Sigmoid colon (tissue), 4 donors: ENCODE data around the gene BANF1.

Experiments used
- POLR2A ChIP-seq, 2 donors: fragments of 450-650 bp; IDR thresholded peaks; one replicate each; pipeline ENCODE4 v1.6.1; 2016; ENCODE audit warnings: antibody characterized with exemption in 2 of 2, mild to moderate bottlenecking in 2 of 2, moderate library complexity in 2 of 2
- POLR2AphosphoS5 ChIP-seq, 4 donors: sonication (generic); formaldehyde crosslinking; IDR thresholded peaks; one replicate each; pipeline ENCODE4 v1.6.1; 2017; ENCODE audit warnings: antibody characterized with exemption in 4 of 4
- TF ChIP-seq, protein P1 (sequence below), 4 experiments: fragments of 450-650 bp in 3 of 4; fragments of 200-600 bp in 1 of 4; IDR thresholded peaks; one replicate each; pipeline ENCODE4 v1.5.1; 2016 to 2019; ENCODE audit warnings: antibody characterized with exemption in 4 of 4, mild to moderate bottlenecking in 3 of 4, moderate library complexity in 2 of 4

DNA sequence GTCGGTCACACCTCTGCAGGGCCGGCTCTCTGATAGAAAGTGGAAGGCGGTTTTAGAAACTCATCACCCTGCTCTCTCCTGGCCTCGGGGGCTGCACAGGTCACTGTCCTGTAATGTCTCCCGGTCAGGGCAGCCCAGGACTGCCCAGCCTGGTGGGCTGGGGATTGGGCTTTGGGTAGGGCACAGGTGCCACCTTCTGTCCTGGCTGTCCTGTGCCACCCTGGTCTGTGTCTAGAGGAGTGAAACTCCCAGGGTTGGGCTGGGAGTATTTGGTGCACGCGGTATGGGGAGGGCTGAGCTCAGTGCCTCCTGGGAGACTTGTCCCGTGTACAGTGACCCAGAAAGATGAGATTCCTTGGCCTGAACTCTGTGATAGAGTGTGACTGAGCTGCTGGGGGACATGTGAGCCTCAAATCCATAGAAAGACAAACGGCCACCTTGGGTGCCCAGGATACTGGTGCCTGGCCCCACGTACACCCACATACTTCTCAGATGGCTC, 23.0 kb upstream of the BANF1 start:
- TF ChIP-seq, protein P1, sequence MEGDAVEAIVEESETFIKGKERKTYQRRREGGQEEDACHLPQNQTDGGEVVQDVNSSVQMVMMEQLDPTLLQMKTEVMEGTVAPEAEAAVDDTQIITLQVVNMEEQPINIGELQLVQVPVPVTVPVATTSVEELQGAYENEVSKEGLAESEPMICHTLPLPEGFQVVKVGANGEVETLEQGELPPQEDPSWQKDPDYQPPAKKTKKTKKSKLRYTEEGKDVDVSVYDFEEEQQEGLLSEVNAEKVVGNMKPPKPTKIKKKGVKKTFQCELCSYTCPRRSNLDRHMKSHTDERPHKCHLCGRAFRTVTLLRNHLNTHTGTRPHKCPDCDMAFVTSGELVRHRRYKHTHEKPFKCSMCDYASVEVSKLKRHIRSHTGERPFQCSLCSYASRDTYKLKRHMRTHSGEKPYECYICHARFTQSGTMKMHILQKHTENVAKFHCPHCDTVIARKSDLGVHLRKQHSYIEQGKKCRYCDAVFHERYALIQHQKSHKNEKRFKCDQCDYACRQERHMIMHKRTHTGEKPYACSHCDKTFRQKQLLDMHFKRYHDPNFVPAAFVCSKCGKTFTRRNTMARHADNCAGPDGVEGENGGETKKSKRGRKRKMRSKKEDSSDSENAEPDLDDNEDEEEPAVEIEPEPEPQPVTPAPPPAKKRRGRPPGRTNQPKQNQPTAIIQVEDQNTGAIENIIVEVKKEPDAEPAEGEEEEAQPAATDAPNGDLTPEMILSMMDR (IDR thresholded peaks at IDR 0.05): no peak
- TF ChIP-seq POLR2A (IDR thresholded peaks at IDR 0.05): no peak
- TF ChIP-seq POLR2AphosphoS5 (IDR thresholded peaks at IDR 0.05): no peak
